HEK293 (cell line): ENCODE measurements around the gene HOXC10.

Source experiments
- CTCF ChIA-PET: fragments of 350-600 bp; formaldehyde crosslinking; extraction: SDS; loops from one replicate; lab custom pipeline; 2021; ENCODE audit warnings: antibody characterized with exemption; lab: Yijun Ruan, JAX
- POLR2A ChIA-PET: fragments of 300-600 bp; formaldehyde crosslinking; extraction: SDS; loops from one replicate; lab custom pipeline; 2020; ENCODE audit warnings: antibody characterized with exemption, inconsistent platforms; lab: Yijun Ruan, JAX
- H3K27ac ChIP-seq: fragments of 200-500 bp; sonication (Bioruptor generic); 2 replicates; pipeline ENCODE4 v1.5.1; 2014; ENCODE audit warnings: low read depth, low read length, control low read depth, inconsistent platforms; ENCODE audit errors: extremely low read depth
- H3K36me3 ChIP-seq, 2 experiments: fragments of 200-500 bp in 1 of 2; sonication (Bioruptor generic) in 1 of 2; 1 replicate in 1 of 2; 2 replicates in 1 of 2; pipeline ENCODE4 v1.5.1; 2014 to 2017; ENCODE audit warnings: inconsistent platforms in 2 of 2, low read length in 2 of 2; ENCODE audit not compliant: control insufficient read depth in 2 of 2, insufficient read depth in 1 of 2
- H3K4me1 ChIP-seq: fragments of 200-500 bp; sonication (Bioruptor generic); 2 replicates; pipeline ENCODE4 v1.5.1; 2014; ENCODE audit warnings: mild to moderate bottlenecking, low read length, inconsistent platforms; ENCODE audit not compliant: control insufficient read depth, insufficient read depth
- H3K4me3 ChIP-seq: 2 replicates; pipeline ENCODE4 v1.5.1; 2011; ENCODE audit warnings: low read depth, mild to moderate bottlenecking, control low read depth, low read length, moderate library complexity
- H3K9me3 ChIP-seq: fragments of 200-500 bp; sonication (Bioruptor generic); 2 replicates; pipeline ENCODE4 v1.5.1; 2014; ENCODE audit warnings: low read depth, low read length, inconsistent platforms; ENCODE audit not compliant: control insufficient read depth, insufficient read depth
- IKZF3 ChIP-seq: fragments of 450-650 bp; IDR thresholded peaks from 2 replicates; pipeline ENCODE4 v1.5.0; 2018; ENCODE audit warnings: missing biosample characterization, mild to moderate bottlenecking, missing genetic modification characterization, moderate library complexity
- KLF10 ChIP-seq: fragments of 450-650 bp; IDR thresholded peaks from 2 replicates; pipeline ENCODE4 v1.5.1; 2018; ENCODE audit warnings: missing biosample characterization, mild to moderate bottlenecking, missing genetic modification characterization
- KLF7 ChIP-seq: fragments of 450-650 bp; formaldehyde crosslinking; IDR thresholded peaks from 2 replicates; pipeline ENCODE4 v1.5.1; 2016; ENCODE audit warnings: missing biosample characterization, missing genetic modification characterization, borderline replicate concordance
- KLF9 ChIP-seq: fragments of 450-650 bp; formaldehyde crosslinking; IDR thresholded peaks from 2 replicates; pipeline ENCODE4 v1.5.1; 2016; ENCODE audit warnings: missing biosample characterization, missing genetic modification characterization, low read depth
- PATZ1 ChIP-seq: fragments of 450-650 bp; formaldehyde crosslinking; IDR thresholded peaks from 2 replicates; pipeline ENCODE4 v1.5.1; 2016; ENCODE audit warnings: missing biosample characterization, missing genetic modification characterization
- PRDM1 ChIP-seq: fragments of 450-650 bp; formaldehyde crosslinking; IDR thresholded peaks from 2 replicates; pipeline ENCODE4; 2016; ENCODE audit warnings: missing biosample characterization, missing genetic modification characterization
- PRDM4 ChIP-seq: fragments of 450-650 bp; formaldehyde crosslinking; IDR thresholded peaks from 2 replicates; pipeline ENCODE4 v1.5.1; 2017; ENCODE audit warnings: missing biosample characterization, missing genetic modification characterization
- RBAK ChIP-seq: fragments of 450-650 bp; formaldehyde crosslinking; IDR thresholded peaks from 2 replicates; pipeline ENCODE4 v1.5.1; 2016; ENCODE audit warnings: missing biosample characterization, missing genetic modification characterization
- ZBTB17 ChIP-seq: fragments of 450-650 bp; formaldehyde crosslinking; IDR thresholded peaks from 2 replicates; pipeline ENCODE4 v1.5.1; 2016; ENCODE audit warnings: missing biosample characterization, missing genetic modification characterization
- ZBTB48 ChIP-seq: fragments of 450-650 bp; formaldehyde crosslinking; IDR thresholded peaks from 2 replicates; pipeline ENCODE4 v1.5.1; 2016; ENCODE audit warnings: missing biosample characterization, missing genetic modification characterization
- ZFHX2 ChIP-seq: fragments of 450-650 bp; formaldehyde crosslinking; conservative IDR thresholded peaks from 2 replicates; pipeline ENCODE4 v1.5.1; 2016; ENCODE audit warnings: missing biosample characterization, missing genetic modification characterization
- ZNF19 ChIP-seq: fragments of 450-650 bp; formaldehyde crosslinking; IDR thresholded peaks from 2 replicates; pipeline ENCODE4; 2016; ENCODE audit warnings: missing biosample characterization, missing genetic modification characterization, low read depth
- ZNF202 ChIP-seq: fragments of 450-650 bp; formaldehyde crosslinking; IDR thresholded peaks from 2 replicates; pipeline ENCODE4 v1.5.1; 2016; ENCODE audit warnings: missing biosample characterization, missing genetic modification characterization, borderline replicate concordance
- ZNF223 ChIP-seq: fragments of 450-650 bp; formaldehyde crosslinking; IDR thresholded peaks from 2 replicates; pipeline ENCODE4 v1.5.1; 2016; ENCODE audit warnings: missing biosample characterization, missing genetic modification characterization
- ZNF341 ChIP-seq: fragments of 450-650 bp; formaldehyde crosslinking; IDR thresholded peaks from 2 replicates; pipeline ENCODE4; 2016; ENCODE audit warnings: low read depth, missing biosample characterization, missing genetic modification characterization
- ZNF366 ChIP-seq: fragments of 450-650 bp; formaldehyde crosslinking; conservative IDR thresholded peaks from 2 replicates; pipeline ENCODE4 v1.5.1; 2016; ENCODE audit warnings: missing biosample characterization, missing genetic modification characterization
- ZNF600 ChIP-seq: fragments of 450-650 bp; formaldehyde crosslinking; IDR thresholded peaks from 2 replicates; pipeline ENCODE4 v1.5.1; 2016; ENCODE audit warnings: missing biosample characterization, missing genetic modification characterization
- ZNF624 ChIP-seq: fragments of 450-650 bp; formaldehyde crosslinking; IDR thresholded peaks from 2 replicates; pipeline ENCODE4 v1.5.1; 2017; ENCODE audit warnings: missing biosample characterization, missing genetic modification characterization
- ZNF76 ChIP-seq: fragments of 450-650 bp; formaldehyde crosslinking; IDR thresholded peaks from 2 replicates; pipeline ENCODE4; 2016; ENCODE audit warnings: low read depth, missing biosample characterization, missing genetic modification characterization, borderline replicate concordance

Gene HOXC10

GRCh38 chr12:54002915-54003389 lies 18.0 kb downstream of the HOXC10 start:
- TF ChIP-seq ZNF366 (tag by site-specific recombination) = 0 out of 2 replicates have a peak, but pooled peaks have one; percentile 16
- no peak for TF ChIP-seq ZBTB17 (tag by site-specific recombination)
- 0 out of 2 replicates have a peak, but pooled peaks have one; percentile 18 for TF ChIP-seq PATZ1
- TF ChIP-seq ZNF600 = peak; percentile 64; the same call in 1 of the 2 replicates
- CTCF ChIA-PET = interaction anchor here (1.0 to 7.9 kb wide), 7 partner anchors 16 to 212 kb away, joined by 3 to 111 read pairs (median 36); partner anchors contain the start of gene HOXC10
- H3K9me3 ChIP-seq = no peaks in the 10 kb centered on the region
- H3K36me3 ChIP-seq = peaks cover 8 to 15% of the 10 kb centered on the region in 2 experiments; a peak in 2 of 3 replicates
- POLR2A ChIA-PET = interaction anchor here (0.8 kb wide), 1 partner anchor 14 kb away, joined by 3 read pairs; no protein-coding TSS in a partner anchor
- H3K4me3 ChIP-seq = no peak overlapping the region
- peak overlapping the region; percentile 99; the same call in 1 of the 2 replicates for H3K27ac ChIP-seq
- H3K4me1 ChIP-seq = peaks cover 38% of the 10 kb centered on the region

- no peak overlapping the region for H3K27ac ChIP-seq
- H3K9me3 ChIP-seq = no peaks in the 10 kb centered on the region
- peak; percentile 41; the same call in 1 of the 2 replicates for TF ChIP-seq ZNF600
- no peak for TF ChIP-seq ZNF202
- peak; percentile 75 for TF ChIP-seq KLF10 (tag by site-specific recombination)
- no peak for TF ChIP-seq PRDM4 (tag by site-specific recombination)
- peak; percentile 42; the same call in 1 of the 2 replicates for TF ChIP-seq ZNF76 (tag by site-specific recombination)
- TF ChIP-seq KLF9 (tag by site-specific recombination) = peak; percentile 80
- TF ChIP-seq ZNF223 = no peak
- no peak for TF ChIP-seq ZNF19 (tag by site-specific recombination)
- 0 out of 2 replicates have a peak, but pooled peaks have one; percentile 17 for TF ChIP-seq ZFHX2
- TF ChIP-seq ZNF366 (tag by site-specific recombination) = peak; percentile 94
- peak; percentile 65; the same call in 1 of the 2 replicates for TF ChIP-seq IKZF3 (tag by site-specific recombination)
- TF ChIP-seq ZBTB48 (tag by site-specific recombination) = peak; percentile 82
- TF ChIP-seq KLF7 = no peak
- TF ChIP-seq PRDM1 (tag by site-specific recombination) = peak; percentile 77; the same call in 1 of the 2 replicates
- 0 out of 2 replicates have a peak, but pooled peaks have one; percentile 19 for TF ChIP-seq ZNF624 (tag by site-specific recombination)
- TF ChIP-seq ZBTB17 (tag by site-specific recombination) = peak; percentile 54; the same call in 1 of the 2 replicates
- TF ChIP-seq RBAK (tag by site-specific recombination) = no peak
- TF ChIP-seq ZNF341 (tag by site-specific recombination) = peak; percentile 54
- no peak overlapping the region for H3K4me3 ChIP-seq
- peaks cover 36% of the 10 kb centered on the region for H3K4me1 ChIP-seq
- POLR2A ChIA-PET = interaction anchor here (0.8 kb wide), 1 partner anchor 14 kb away, joined by 3 read pairs; no protein-coding TSS in a partner anchor
- CTCF ChIA-PET = interaction anchor here (0.6 to 7.9 kb wide), 8 partner anchors 14 to 302 kb away, joined by 3 to 111 read pairs (median 29); partner anchors contain the start of gene HOXC10
- H3K36me3 ChIP-seq = peaks cover 8 to 15% of the 10 kb centered on the region in 2 experiments; a peak in 2 of 3 replicates
These were observed 18.7 kb downstream of the HOXC10 start for GRCh38 chr12:54003625-54004024.
